Skeletal muscle tissue (tissue), 4 donors: ENCODE results near the gene RASAL1. TPM values are rescaled to one million over a fixed set of nuclear protein-coding genes. Genes with fewer than 3 reads are reported as not detected.

Source experiments
- H3K27ac ChIP-seq: one replicate; pipeline ENCODE4 v1.7.0; 2013; ENCODE audit warnings: mild to moderate bottlenecking, low read depth, low read length, inconsistent platforms
- H3K27me3 ChIP-seq, 3 donors: one replicate each; pipeline ENCODE4 v1.7.0; 2013; ENCODE audit warnings: low read length in 3 of 3; ENCODE audit not compliant: control insufficient read depth in 3 of 3, insufficient read depth in 3 of 3
- H3K36me3 ChIP-seq, 3 donors: one replicate each; pipeline ENCODE4 v1.7.0; 2013; ENCODE audit warnings: low read length in 3 of 3; ENCODE audit not compliant: control insufficient read depth in 3 of 3, insufficient read depth in 3 of 3
- H3K4me1 ChIP-seq, 3 donors: one replicate each; pipeline ENCODE4 v1.7.0; 2013; ENCODE audit warnings: low read length in 3 of 3, mild to moderate bottlenecking in 3 of 3; ENCODE audit not compliant: control insufficient read depth in 3 of 3, insufficient read depth in 3 of 3
- H3K4me3 ChIP-seq, 3 donors: one replicate each; pipeline ENCODE4 v1.7.0; 2013; ENCODE audit warnings: low read length in 3 of 3
- H3K9ac ChIP-seq, 3 donors: one replicate each; pipeline ENCODE4 v1.7.0; 2013; ENCODE audit warnings: low read length in 3 of 3, mild to moderate bottlenecking in 3 of 3, moderate library complexity in 2 of 3, low read depth in 1 of 3
- H3K9me3 ChIP-seq, 3 donors: one replicate each; pipeline ENCODE4 v1.7.0; 2013; ENCODE audit warnings: low read length in 3 of 3; ENCODE audit not compliant: control insufficient read depth in 3 of 3
- total RNA-seq: library from RNA; depleted of rRNA; stranded (reverse); fragments of >200 nt; gene quantifications from one replicate; pipeline ENCODE4 v1.2.3, GENCODE V29; 2014
- donor health status: Osteomylitis.

RASAL1 gene
- total RNA-seq, 1 donor from 2014 or later = not detected

DNA sequence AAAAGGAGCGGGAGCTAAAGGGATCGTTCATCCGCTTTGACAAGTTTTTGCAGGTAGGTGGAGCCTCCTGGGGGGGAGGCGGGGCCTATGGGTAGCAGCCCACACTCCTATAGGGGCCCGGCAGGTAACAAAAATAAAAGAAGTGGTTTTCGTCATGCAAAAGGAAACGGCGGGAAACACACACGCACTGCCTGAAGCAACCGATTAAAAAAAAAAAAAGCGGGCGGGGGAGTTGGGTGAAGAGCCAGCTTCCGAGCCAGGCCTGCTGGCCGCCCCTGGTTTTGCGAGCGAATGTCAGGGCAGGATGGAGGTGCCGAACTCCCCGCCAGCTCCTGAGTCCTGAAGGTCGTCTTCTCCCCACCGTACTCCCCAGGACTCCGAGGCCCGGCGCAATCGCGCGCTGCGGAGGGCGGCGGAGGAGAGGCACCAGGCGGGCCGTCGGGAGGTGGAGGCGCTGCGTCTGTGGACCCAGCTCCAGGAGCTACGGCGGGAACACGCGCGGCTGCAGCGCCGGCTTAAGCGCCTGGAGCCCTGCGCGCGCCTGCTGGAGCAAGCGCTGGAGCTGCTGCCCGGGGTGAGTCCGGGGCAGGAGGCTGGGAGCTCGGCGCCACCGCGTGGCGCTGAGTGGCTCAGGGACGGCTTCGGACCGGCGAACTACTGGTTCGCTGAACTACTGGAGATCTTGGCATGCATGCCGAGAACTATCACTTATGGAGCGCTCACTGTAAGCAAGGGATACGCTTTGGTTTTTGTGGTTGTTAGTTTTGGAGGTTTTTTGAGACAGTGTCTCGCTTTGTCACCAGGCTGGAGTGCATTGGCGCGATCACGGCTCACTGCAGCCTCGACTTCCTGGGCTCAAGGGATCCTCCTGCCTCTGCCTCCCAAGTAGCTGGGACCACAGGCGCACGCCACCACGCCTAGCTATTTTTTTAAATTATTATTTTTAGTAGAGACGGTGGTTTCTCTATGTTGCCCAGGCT lies 17.6 kb upstream of the RASAL1 start:
- Histone ChIP-seq H3K36me3 (peaks cover 2 to 11% (median 7%) of the 10 kb centered on the region in 3 donors), H3K27ac (no peak overlapping the region), H3K27me3 (peaks cover 50 to 60% (median 50%) of the 10 kb centered on the region in 3 donors), H3K4me1 (peaks cover 3 to 12% (median 9%) of the 10 kb centered on the region in 3 donors), H3K4me3 (peak overlapping the region; percentile 29 to 51 (median 30)), H3K9ac (no peak overlapping the region), H3K9me3 (no peaks in the 10 kb centered on the region)

DNA sequence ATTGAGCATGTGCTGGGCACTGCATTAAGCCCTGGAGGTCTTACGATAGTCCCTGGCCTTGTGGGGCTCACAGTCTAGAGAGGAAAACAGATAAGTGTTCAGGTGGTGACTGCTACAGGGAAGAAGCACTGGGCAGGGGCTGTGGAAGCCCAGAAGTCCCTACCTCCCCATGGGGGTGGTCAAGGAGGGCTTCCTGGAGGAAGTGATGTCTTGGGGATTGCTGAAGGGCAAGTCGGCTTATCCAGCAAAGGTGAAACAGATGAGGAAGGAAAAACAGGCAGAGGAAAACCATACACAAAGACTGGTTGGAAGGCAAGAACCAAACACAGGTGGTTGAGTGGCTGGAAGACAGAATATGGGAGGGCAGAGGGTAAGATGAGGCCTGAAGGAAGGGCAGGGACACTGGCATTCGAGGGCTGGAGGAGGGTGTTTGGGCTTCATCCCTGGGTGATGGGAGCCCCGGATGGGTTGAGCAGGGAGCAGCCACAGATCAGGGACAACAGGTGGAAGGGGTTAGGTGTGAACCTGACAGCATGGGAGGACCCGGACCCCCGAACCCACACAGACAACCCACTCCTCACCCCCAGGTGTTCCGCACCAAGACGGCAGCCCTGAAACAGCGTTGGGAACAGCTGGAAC lies 16.8 kb upstream of the RASAL1 start:
- H3K4me3 ChIP-seq = peak overlapping the region in 1 of 3 donors; percentile 13
- no peak overlapping the region for H3K27ac ChIP-seq

DNA sequence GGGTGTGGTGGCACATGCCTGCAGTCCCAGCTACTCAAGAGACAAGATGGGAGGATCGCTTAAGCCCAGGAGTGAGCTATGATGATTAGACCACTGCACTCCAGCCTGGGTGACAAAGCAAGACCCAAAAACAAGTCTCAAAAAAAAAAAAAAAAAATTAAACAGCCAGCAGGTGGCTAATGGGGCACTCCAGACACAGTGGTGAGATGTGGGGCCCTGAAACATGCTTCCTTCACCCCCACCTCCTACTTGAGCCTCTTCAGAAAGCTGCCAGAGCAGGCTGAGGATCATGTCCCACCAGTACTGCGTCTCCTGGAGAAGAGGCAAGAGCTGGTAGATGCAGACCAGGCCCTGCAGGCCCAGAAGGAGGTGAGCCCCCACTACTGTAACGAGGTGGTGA lies 16.1 kb upstream of the RASAL1 start:
- no peaks in the 10 kb centered on the region for H3K9me3 ChIP-seq
- H3K4me3 ChIP-seq = no peak overlapping the region
- H3K27me3 ChIP-seq = peaks cover 50 to 60% (median 50%) of the 10 kb centered on the region in 3 donors
- peaks cover 3 to 12% (median 9%) of the 10 kb centered on the region in 3 donors for H3K4me1 ChIP-seq
- H3K9ac ChIP-seq = no peak overlapping the region
- no peaks in the 10 kb centered on the region for H3K36me3 ChIP-seq
- no peak overlapping the region for H3K27ac ChIP-seq

More for the DNA sequence above, 16.8 kb upstream of the RASAL1 start:
- H3K4me1 ChIP-seq = peaks cover 3 to 12% (median 9%) of the 10 kb centered on the region in 3 donors
- no peak overlapping the region for H3K9ac ChIP-seq
- no peaks in the 10 kb centered on the region for H3K9me3 ChIP-seq
- H3K36me3 ChIP-seq = peaks cover 0 to 2% (median 0%) of the 10 kb centered on the region in 3 donors
- H3K27me3 ChIP-seq = peaks cover 50 to 60% (median 50%) of the 10 kb centered on the region in 3 donors

DNA sequence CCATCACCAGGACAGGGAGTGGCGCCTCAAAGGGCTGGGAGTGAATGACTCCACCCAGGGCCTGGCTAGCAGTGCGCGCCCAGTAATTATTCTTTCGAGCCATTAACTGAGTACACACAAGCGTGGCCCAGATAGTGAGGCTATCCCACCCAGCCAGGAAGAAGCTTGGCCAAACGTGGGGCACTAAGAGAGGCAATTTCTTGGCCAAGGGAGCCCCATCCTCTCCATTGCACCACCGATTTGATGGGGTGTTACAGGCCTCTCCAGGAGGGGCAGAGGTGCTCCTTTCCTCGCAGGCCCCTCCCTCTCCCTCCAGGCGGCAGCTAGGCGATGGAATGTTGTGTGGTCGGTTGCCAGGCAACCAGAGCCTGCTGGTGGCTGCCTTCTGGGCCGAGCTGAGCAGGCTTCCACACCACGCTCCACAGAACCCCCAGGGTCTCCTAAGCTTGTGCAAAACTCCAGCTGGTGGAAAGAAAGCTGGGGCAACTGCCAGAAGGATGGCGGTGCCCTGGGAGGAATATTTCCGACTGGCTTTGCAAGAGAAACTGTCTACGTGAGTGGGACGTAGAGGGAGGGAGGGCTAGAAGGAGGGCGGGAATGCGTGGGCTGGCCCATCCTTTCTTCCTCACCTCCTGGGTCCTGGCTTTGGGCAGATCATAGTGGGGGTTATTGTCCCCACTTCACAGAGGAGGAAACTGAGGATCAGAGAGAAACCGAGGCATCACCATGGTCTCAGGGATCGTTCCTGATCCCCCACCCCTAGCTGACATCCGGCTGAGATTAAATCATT lies 14.0 kb upstream of the RASAL1 start, which contains the start of gene CFAP73:
Gene CFAP73 (plus strand): TSS at position 364 of the 790 bp plus-strand sequence. CDS start 134 bp downstream, at position 498.
- H3K27ac ChIP-seq = no peak within 1 kb of the TSS
- no peak within 1 kb of the TSS for H3K4me3 ChIP-seq
- no peaks in the 10 kb centered on the region for H3K36me3 ChIP-seq
- H3K9ac ChIP-seq = no peak within 1 kb of the TSS
- no peaks in the 10 kb centered on the region for H3K9me3 ChIP-seq
- peaks cover 3 to 11% (median 9%) of the 10 kb centered on the region in 3 donors for H3K4me1 ChIP-seq
- H3K27me3 ChIP-seq = peaks cover 35 to 47% (median 36%) of the 10 kb centered on the region in 3 donors

DNA sequence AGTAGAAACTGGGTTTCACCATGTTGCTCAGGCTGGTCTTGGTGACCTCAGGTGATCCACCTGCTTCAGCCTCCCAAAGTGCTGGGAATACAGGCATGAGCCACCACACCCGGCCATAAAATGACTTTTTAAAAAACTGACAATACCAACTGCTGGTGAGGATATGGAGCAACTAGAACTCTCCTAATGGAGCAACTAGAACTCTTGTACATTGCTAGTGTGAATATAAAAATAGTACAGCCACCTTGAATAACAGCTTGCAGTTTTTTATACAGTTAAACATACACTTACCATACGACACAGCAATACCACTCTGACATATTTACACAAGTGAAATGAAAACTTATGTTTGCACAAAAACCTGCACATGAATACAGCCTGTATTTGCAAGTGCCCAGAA lies 11.4 kb upstream of the RASAL1 start:
- no peak overlapping the region for H3K9ac ChIP-seq
- no peaks in the 10 kb centered on the region for H3K4me1 ChIP-seq
- H3K36me3 ChIP-seq = no peaks in the 10 kb centered on the region
- H3K4me3 ChIP-seq = no peak overlapping the region
- H3K9me3 ChIP-seq = no peaks in the 10 kb centered on the region
- no peak overlapping the region for H3K27ac ChIP-seq
- peaks cover 11 to 23% (median 12%) of the 10 kb centered on the region in 3 donors for H3K27me3 ChIP-seq

DNA sequence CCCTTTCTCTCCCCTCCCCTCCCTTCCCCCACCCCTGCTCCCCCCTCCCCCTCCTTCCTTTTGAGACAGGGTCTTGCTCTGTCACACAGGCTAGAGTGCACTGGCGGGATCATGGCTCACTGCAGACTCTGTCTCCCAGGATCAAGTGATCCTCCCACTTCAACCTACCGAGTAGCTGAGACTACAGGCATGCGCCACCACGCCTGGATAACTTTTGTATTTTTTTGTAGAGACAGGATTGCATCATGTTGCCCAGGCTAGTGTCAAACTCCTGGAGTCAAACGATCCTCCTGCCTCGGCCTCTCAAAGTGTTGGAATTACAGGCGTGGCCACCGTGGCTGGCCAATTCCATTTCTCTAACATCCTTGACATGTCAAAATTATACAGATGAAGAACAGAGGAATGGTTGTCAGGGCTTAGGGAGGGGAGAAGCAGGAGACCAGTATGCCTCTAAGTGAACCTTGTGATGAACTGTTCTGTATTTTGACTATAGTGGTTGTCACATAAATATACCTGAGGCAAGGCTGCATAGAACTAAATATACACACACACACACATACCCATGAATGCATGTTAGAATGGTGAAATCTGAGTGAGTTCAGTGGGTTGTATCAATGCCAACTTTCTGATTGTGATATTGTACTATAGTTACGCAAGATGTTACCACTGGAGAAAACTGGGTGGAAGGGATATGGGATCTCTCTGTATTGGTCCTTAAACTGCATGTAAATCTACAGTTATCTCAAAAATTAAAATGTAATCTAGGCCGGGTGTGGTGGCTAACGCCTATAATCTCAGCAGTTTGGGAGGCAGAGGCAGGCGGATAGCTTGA lies 10.4 kb upstream of the RASAL1 start:
- H3K27me3 ChIP-seq = peaks cover 4 to 15% (median 8%) of the 10 kb centered on the region in 3 donors

DNA sequence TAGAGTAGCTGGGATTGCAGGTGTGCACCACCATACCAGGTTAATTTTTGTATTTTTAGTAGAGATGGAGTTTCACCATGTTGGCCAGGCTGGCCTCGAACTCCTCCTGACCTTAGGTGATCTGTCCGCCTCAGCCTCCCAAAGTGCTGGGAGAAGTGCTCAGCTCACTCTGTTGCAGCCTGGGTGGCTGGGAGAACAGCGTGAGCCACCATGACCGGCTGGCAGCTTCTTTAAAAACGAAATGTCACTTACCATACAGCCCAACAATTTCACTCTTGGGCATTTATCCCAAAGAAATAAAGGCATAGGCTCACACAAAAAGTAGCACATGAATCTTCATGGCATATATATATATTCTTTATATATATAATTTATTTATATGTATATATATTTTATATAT lies 9.2 kb upstream of the RASAL1 start:
- H3K4me3 ChIP-seq = no peak overlapping the region
- H3K27ac ChIP-seq = no peak overlapping the region
- H3K9me3 ChIP-seq = no peaks in the 10 kb centered on the region
- no peaks in the 10 kb centered on the region for H3K36me3 ChIP-seq
- no peak overlapping the region for H3K9ac ChIP-seq
- H3K4me1 ChIP-seq = no peaks in the 10 kb centered on the region
- H3K27me3 ChIP-seq = peaks cover 2 to 5% (median 4%) of the 10 kb centered on the region in 3 donors

More for the DNA sequence above, 10.4 kb upstream of the RASAL1 start:
- H3K36me3 ChIP-seq = no peaks in the 10 kb centered on the region
- no peaks in the 10 kb centered on the region for H3K4me1 ChIP-seq
- no peak overlapping the region for H3K4me3 ChIP-seq
- no peaks in the 10 kb centered on the region for H3K9me3 ChIP-seq
- H3K9ac ChIP-seq = no peak overlapping the region
- no peak overlapping the region for H3K27ac ChIP-seq

DNA sequence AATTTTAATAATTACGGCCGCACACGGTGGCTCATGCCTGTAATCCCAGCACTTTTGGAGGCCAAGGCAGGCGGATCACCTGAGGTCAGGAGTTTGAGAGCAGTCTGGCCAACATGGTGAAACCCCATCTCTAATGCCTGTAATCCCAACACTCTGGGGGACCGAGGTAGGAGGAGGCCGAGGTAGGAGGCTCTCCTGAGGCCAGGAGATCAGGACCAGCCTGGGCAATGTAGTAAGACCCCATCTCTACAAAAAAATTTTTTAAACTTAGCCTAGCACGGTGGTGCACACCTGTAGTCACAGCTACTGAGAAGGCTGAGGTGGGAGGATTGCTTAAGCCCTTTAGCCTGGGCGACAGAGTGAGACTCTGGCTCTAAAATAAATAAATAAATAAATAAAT lies 8.4 kb upstream of the RASAL1 start:
- no peaks in the 10 kb centered on the region for H3K9me3 ChIP-seq
- H3K4me3 ChIP-seq = no peak overlapping the region
- H3K36me3 ChIP-seq = no peaks in the 10 kb centered on the region
- peaks cover 0 to 2% (median 0%) of the 10 kb centered on the region in 3 donors for H3K27me3 ChIP-seq
- no peaks in the 10 kb centered on the region for H3K4me1 ChIP-seq
- H3K9ac ChIP-seq = no peak overlapping the region
- H3K27ac ChIP-seq = no peak overlapping the region

DNA sequence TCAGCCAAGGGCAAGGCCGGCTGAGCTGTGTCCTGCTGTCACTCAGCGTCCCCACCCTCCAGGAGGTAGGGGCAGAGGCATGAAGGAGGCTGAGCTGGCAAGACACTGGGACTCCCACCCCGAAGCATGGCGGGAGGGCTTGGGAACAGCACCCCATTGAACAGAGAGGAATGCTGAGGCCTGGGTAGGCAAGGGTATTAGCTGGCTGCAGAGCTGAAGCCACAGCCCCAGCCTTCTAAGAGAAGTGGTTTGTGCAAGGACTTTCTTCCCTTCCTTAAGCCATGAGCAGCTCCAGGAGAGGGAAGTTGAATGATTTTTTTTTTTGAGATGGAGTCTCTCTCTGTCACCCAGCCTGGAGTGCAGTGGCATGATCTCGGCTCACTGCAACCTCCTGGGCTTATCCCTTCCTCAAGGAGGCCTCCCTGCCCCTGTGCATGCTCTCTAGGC lies 7.3 kb upstream of the RASAL1 start:
- H3K9ac ChIP-seq = no peak overlapping the region

More for the DNA sequence above, 7.3 kb upstream of the RASAL1 start:
- no peaks in the 10 kb centered on the region for H3K4me1 ChIP-seq
- no peaks in the 10 kb centered on the region for H3K36me3 ChIP-seq
- H3K9me3 ChIP-seq = no peaks in the 10 kb centered on the region
- H3K4me3 ChIP-seq = no peak overlapping the region
- peaks cover 0 to 2% (median 0%) of the 10 kb centered on the region in 3 donors for H3K27me3 ChIP-seq
- no peak overlapping the region for H3K27ac ChIP-seq
